A549 (cell line): ENCODE data around the gene EOMES. TPM values are rescaled to one million over a fixed set of nuclear protein-coding genes. Genes with fewer than 3 reads are reported as not detected.

Experiments used
- ATAC-seq, 2 experiments: fragments of 200-7000 bp in 1 of 2; fragments of >200 bp in 1 of 2; cut with Nextera tagmentation in 1 of 2; cut with Tn5 transposase in 1 of 2; 3 replicates each; pipeline versions ENCODE4 v1.8.0 to v1.9.1; 2018 to 2020; ENCODE audit warnings: mild to moderate bottlenecking in 1 of 2, moderate library complexity in 1 of 2
- CTCF ChIA-PET: fragments of 300-600 bp; sonication (Branson Sonifier 250); formaldehyde crosslinking; extraction: SDS; loops from one replicate; lab custom pipeline; 2021; ENCODE audit warnings: antibody characterized with exemption, inconsistent platforms; lab: Yijun Ruan, JAX
- POLR2A ChIA-PET: fragments of 350-600 bp; formaldehyde crosslinking; extraction: SDS; loops from one replicate; lab custom pipeline; 2021; ENCODE audit warnings: antibody characterized with exemption, inconsistent platforms; lab: Yijun Ruan, JAX
- DNase-seq, 2 experiments: peaks; one replicate each; pipeline versions ENCODE4 v3.0.0 to v3.0.0-alpha.2; 2011 to 2016; ENCODE audit warnings: low read depth in 1 of 2, low spot score in 1 of 2
- FAIRE-seq: peaks from 2 replicates; lab custom pipeline; 2011; peaks lifted over from hg19 to GRCh38; lab: Jason Lieb, UNC
- H3K27ac ChIP-seq, 2 experiments: fragments of >200 bp; sonication (Bioruptor Twin); formaldehyde crosslinking; 3 replicates each; pipeline ENCODE4 v1.5.1; 2016 to 2017
- H3K4me1 ChIP-seq: fragments of >200 bp; sonication (Bioruptor Twin); formaldehyde crosslinking; 3 replicates; pipeline ENCODE4 v1.6.1; 2016
- H3K4me2 ChIP-seq: fragments of >200 bp; sonication (Bioruptor Twin); formaldehyde crosslinking; 3 replicates; pipeline ENCODE4 v1.6.1; 2016
- H3K4me3 ChIP-seq: fragments of >200 bp; sonication (Bioruptor Twin); formaldehyde crosslinking; 3 replicates; pipeline ENCODE4 v1.5.1; 2016
- H3K9me3 ChIP-seq: fragments of >200 bp; sonication (Bioruptor Twin); formaldehyde crosslinking; 3 replicates; pipeline ENCODE4 v1.6.1; 2016
- BHLHE40 ChIP-seq: IDR thresholded peaks from 2 replicates; pipeline ENCODE4 v1.6.1; 2012; ENCODE audit warnings: low read depth, low read length, inconsistent platforms
- CEBPB ChIP-seq, 2 experiments: fragments of >200 bp in 1 of 2; sonication (Bioruptor Twin) in 1 of 2; formaldehyde crosslinking in 1 of 2; IDR thresholded peaks; 2 replicates each; pipeline ENCODE4 v1.6.1; 2012 to 2016
- E2F6 ChIP-seq: IDR thresholded peaks from 2 replicates; pipeline ENCODE4 v1.6.1; 2012; ENCODE audit warnings: low read depth, borderline replicate concordance
- EHF ChIP-seq: fragments of 250-450 bp; sonication (Bioruptor Pico); IDR thresholded peaks from 2 replicates; pipeline ENCODE4 v1.5.0; 2020; ENCODE audit warnings: mild to moderate bottlenecking
- EHMT2 ChIP-seq: fragments of 200-600 bp; sonication (generic); IDR thresholded peaks from 2 replicates; pipeline ENCODE4 v1.6.1; 2016; ENCODE audit warnings: antibody characterized with exemption, low read depth, mild to moderate bottlenecking, moderate library complexity
- ESRRA ChIP-seq: fragments of 150-350 bp; IDR thresholded peaks from 2 replicates; pipeline ENCODE4 v1.6.1; 2014; ENCODE audit warnings: mild to moderate bottlenecking, low read length, borderline replicate concordance
- HDAC2 ChIP-seq: fragments of 200-600 bp; sonication (generic); IDR thresholded peaks from 2 replicates; pipeline ENCODE4 v1.6.1; 2016
- JUN ChIP-seq, 2 experiments: fragments of >200 bp; sonication (Bioruptor Twin); formaldehyde crosslinking; IDR thresholded peaks; 2 replicates in 1 of 2; 3 replicates in 1 of 2; pipeline ENCODE4 v1.6.1; 2016 to 2017
- KDM1A ChIP-seq: fragments of 200-600 bp; sonication (generic); IDR thresholded peaks from 2 replicates; pipeline ENCODE4 v1.6.1; 2016; ENCODE audit warnings: low read depth, mild to moderate bottlenecking
- MAX ChIP-seq: IDR thresholded peaks from 2 replicates; pipeline ENCODE4 v1.6.1; 2012
- MYC ChIP-seq: IDR thresholded peaks from 2 replicates; pipeline ENCODE4 v1.6.1; 2012; ENCODE audit warnings: mild to moderate bottlenecking, inconsistent platforms, low read length, improper control_type of control experiment, borderline replicate concordance
- NFE2L2 ChIP-seq: fragments of 150-350 bp; conservative IDR thresholded peaks from 2 replicates; pipeline ENCODE4 v1.6.1; 2014; ENCODE audit warnings: low read length
- NR3C1 ChIP-seq: fragments of >200 bp; sonication (Bioruptor Twin); formaldehyde crosslinking; IDR thresholded peaks from 3 replicates; pipeline ENCODE4 v1.6.1; 2017
- PBX3 ChIP-seq: IDR thresholded peaks from 2 replicates; pipeline ENCODE4 v1.6.1; 2012
- POLR2A ChIP-seq: IDR thresholded peaks from 2 replicates; pipeline ENCODE4 v1.6.1; 2012; ENCODE audit warnings: mild to moderate bottlenecking, low read length
- RAD21 ChIP-seq, 2 experiments: fragments of >200 bp in 1 of 2; sonication (Bioruptor Twin) in 1 of 2; formaldehyde crosslinking in 1 of 2; IDR thresholded peaks in 1 of 2; conservative IDR thresholded peaks in 1 of 2; 2 replicates in 1 of 2; 3 replicates in 1 of 2; pipeline ENCODE4 v1.6.1; 2012 to 2018; ENCODE audit warnings: inconsistent platforms in 1 of 2
- RNF2 ChIP-seq: fragments of 200-600 bp; sonication (generic); IDR thresholded peaks from 2 replicates; pipeline ENCODE4 v1.6.1; 2016; ENCODE audit warnings: low read depth, mild to moderate bottlenecking, antibody characterized with exemption, moderate library complexity, borderline replicate concordance
- SMC3 ChIP-seq: fragments of >200 bp; sonication (Bioruptor Twin); formaldehyde crosslinking; IDR thresholded peaks from 3 replicates; pipeline ENCODE4 v1.6.1; 2018; ENCODE audit warnings: inconsistent platforms
- TP53 ChIP-seq: fragments of 250-450 bp; sonication (Bioruptor Pico); IDR thresholded peaks from 2 replicates; pipeline ENCODE4 v1.5.0; 2021; ENCODE audit warnings: mild to moderate bottlenecking, moderate library complexity
- ZC3H11A ChIP-seq: fragments of 450-650 bp; IDR thresholded peaks from 2 replicates; pipeline ENCODE4 v1.6.1; 2014; ENCODE audit warnings: antibody characterized with exemption, mild to moderate bottlenecking
- WGBS: methylation state at CpG from one replicate; pipeline ENCODE4 v1.1.6; 2017; ENCODE audit errors: missing lambda C conversion rate; 5-methylcytosine and 5-hydroxymethylcytosine counted together
- polyA plus RNA-seq, 4 experiments: library from polyadenylated mRNA; depleted of rRNA in 3 of 4; stranded (reverse); fragments of >200 nt; fragmentation: RNase III in 1 of 4; extraction: RNeasy Plus Mini Kit Qiagen cat#74134 plus additional on column Dnase treatment in 1 of 4; gene quantifications; 2 replicates in 3 of 4; 3 replicates in 1 of 4; pipeline ENCODE4 v1.2.3, GENCODE V29; 2011 to 2017
- TF ChIP-seq, protein P1 (sequence below): fragments of 250-450 bp; sonication (Bioruptor Pico); IDR thresholded peaks from 2 replicates; pipeline ENCODE4 v1.5.0; 2020; ENCODE audit warnings: low read depth, mild to moderate bottlenecking, moderate library complexity
- TF ChIP-seq, protein P2 (sequence below): fragments of >200 bp; sonication (Bioruptor Twin); formaldehyde crosslinking; IDR thresholded peaks from 3 replicates; pipeline ENCODE4 v1.5.1; 2016
- TF ChIP-seq, protein P3 (sequence below): fragments of 150-350 bp; IDR thresholded peaks from 2 replicates; pipeline ENCODE4 v1.6.1; 2014; ENCODE audit warnings: low read depth, mild to moderate bottlenecking, low read length
- TF ChIP-seq, protein P4 (sequence below): fragments of 250-450 bp; sonication (Bioruptor Pico); IDR thresholded peaks from 2 replicates; pipeline ENCODE4 v1.5.0; 2021; ENCODE audit warnings: mild to moderate bottlenecking, moderate library complexity, borderline replicate concordance

EOMES gene
- polyA plus RNA-seq, 2 of the 4 experiments (the other 2 are of a cell fraction) = 0.84 to 1.2 TPM

GRCh38 chr3:27713078-27713423 is 9.1 kb downstream of the EOMES start:
- CTCF ChIA-PET = interaction anchor here (0.8 to 3.9 kb wide), 17 partner anchors 10 to 635 kb away, joined by 3 to 74 read pairs (median 7); partner anchors contain the start of genes AZI2, EOMES and ZCWPW2
- peak overlapping the region; percentile 53 for H3K4me3 ChIP-seq
- WGBS = 36% methylated on average over 18 of the region's 18 CpGs

GRCh38 chr3:27712136-27713077 is 9.7 kb downstream of the EOMES start:
- 4% methylated on average over 49 of the region's 49 CpGs for WGBS
- POLR2A ChIA-PET = interaction anchor here (0.5 to 2.1 kb wide), 8 partner anchors 8 to 620 kb away, joined by 3 to 15 read pairs (median 4); partner anchors contain the start of gene EOMES
- no peaks in the 10 kb centered on the region for H3K9me3 ChIP-seq
- peak overlapping the region; percentile 53 for H3K4me3 ChIP-seq
- H3K4me2 ChIP-seq = peak overlapping the region; percentile 88
- DNase-seq = peak; percentile 85 to 96
- ATAC-seq = peak; percentile 94 to 98
- peak overlapping the region; percentile 54 to 77; a peak in 5 of 6 replicates for H3K27ac ChIP-seq
- CTCF ChIA-PET = interaction anchor here (0.5 to 3.9 kb wide), 55 partner anchors 10 to 761 kb away, joined by 3 to 74 read pairs (median 4); partner anchors contain the start of genes AZI2, EOMES and ZCWPW2
- H3K4me1 ChIP-seq = peaks cover 17% of the 10 kb centered on the region; the same call in 2 of the 3 replicates
- no peak for FAIRE-seq
- TF ChIP-seq, protein P1, sequence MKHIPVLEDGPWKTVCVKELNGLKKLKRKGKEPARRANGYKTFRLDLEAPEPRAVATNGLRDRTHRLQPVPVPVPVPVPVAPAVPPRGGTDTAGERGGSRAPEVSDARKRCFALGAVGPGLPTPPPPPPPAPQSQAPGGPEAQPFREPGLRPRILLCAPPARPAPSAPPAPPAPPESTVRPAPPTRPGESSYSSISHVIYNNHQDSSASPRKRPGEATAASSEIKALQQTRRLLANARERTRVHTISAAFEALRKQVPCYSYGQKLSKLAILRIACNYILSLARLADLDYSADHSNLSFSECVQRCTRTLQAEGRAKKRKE (CRISPR knock-in tag) = no peak
- TF ChIP-seq RAD21 (conservative IDR thresholded peaks at IDR 0.05 in 1 of 2, IDR thresholded peaks at IDR 0.05 in 1 of 2) (peak; percentile 77 to 81), SMC3 (peak; percentile 75), TP53 (no peak), JUN (IDR thresholded peaks at IDR 0.05) (no peak), E2F6 (peak; percentile 41; the same call in 1 of the 2 replicates), EHMT2 (no peak), MYC (no peak), NFE2L2 (no peak), EHF (CRISPR knock-in tag) (no peak), HDAC2 (no peak), PBX3 (no peak), KDM1A (no peak), MAX (peak; percentile 44; the same call in 1 of the 2 replicates)
- TF ChIP-seq, protein P2, sequence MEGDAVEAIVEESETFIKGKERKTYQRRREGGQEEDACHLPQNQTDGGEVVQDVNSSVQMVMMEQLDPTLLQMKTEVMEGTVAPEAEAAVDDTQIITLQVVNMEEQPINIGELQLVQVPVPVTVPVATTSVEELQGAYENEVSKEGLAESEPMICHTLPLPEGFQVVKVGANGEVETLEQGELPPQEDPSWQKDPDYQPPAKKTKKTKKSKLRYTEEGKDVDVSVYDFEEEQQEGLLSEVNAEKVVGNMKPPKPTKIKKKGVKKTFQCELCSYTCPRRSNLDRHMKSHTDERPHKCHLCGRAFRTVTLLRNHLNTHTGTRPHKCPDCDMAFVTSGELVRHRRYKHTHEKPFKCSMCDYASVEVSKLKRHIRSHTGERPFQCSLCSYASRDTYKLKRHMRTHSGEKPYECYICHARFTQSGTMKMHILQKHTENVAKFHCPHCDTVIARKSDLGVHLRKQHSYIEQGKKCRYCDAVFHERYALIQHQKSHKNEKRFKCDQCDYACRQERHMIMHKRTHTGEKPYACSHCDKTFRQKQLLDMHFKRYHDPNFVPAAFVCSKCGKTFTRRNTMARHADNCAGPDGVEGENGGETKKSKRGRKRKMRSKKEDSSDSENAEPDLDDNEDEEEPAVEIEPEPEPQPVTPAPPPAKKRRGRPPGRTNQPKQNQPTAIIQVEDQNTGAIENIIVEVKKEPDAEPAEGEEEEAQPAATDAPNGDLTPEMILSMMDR = peak; percentile 79
- TF ChIP-seq, protein P3, sequence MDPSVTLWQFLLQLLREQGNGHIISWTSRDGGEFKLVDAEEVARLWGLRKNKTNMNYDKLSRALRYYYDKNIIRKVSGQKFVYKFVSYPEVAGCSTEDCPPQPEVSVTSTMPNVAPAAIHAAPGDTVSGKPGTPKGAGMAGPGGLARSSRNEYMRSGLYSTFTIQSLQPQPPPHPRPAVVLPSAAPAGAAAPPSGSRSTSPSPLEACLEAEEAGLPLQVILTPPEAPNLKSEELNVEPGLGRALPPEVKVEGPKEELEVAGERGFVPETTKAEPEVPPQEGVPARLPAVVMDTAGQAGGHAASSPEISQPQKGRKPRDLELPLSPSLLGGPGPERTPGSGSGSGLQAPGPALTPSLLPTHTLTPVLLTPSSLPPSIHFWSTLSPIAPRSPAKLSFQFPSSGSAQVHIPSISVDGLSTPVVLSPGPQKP = no peak

More at GRCh38 chr3:27713078-27713423, 9.1 kb downstream of the EOMES start:
- Histone ChIP-seq H3K4me1 (peaks cover 17% of the 10 kb centered on the region; the same call in 2 of the 3 replicates), H3K27ac (peak overlapping the region; percentile 54 to 77; a peak in 5 of 6 replicates), H3K9me3 (no peaks in the 10 kb centered on the region), H3K4me2 (peak overlapping the region; percentile 88)
- no peak for TF ChIP-seq EHMT2
- TF ChIP-seq POLR2A = no peak
- TF ChIP-seq CEBPB (IDR thresholded peaks at IDR 0.05) = no peak
- TF ChIP-seq, protein P2 = no peak
- no peak for TF ChIP-seq ESRRA
- no peak for TF ChIP-seq ZC3H11A
- TF ChIP-seq RNF2 = no peak
- TF ChIP-seq BHLHE40 = no peak
- TF ChIP-seq, protein P4, sequence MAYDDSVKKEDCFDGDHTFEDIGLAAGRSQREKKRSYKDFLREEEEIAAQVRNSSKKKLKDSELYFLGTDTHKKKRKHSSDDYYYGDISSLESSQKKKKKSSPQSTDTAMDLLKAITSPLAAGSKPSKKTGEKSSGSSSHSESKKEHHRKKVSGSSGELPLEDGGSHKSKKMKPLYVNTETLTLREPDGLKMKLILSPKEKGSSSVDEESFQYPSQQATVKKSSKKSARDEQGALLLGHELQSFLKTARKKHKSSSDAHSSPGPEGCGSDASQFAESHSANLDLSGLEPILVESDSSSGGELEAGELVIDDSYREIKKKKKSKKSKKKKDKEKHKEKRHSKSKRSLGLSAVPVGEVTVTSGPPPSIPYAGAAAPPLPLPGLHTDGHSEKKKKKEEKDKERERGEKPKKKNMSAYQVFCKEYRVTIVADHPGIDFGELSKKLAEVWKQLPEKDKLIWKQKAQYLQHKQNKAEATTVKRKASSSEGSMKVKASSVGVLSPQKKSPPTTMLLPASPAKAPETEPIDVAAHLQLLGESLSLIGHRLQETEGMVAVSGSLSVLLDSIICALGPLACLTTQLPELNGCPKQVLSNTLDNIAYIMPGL = no peak
- TF ChIP-seq NR3C1 = no peak
- no peak for TF ChIP-seq TP53
- ATAC-seq (peak; percentile 3 to 18; a peak in 3 of 6 replicates), FAIRE-seq (no peak), DNase-seq (no peak)
- POLR2A ChIA-PET = interaction anchor here (2.1 kb wide), 1 partner anchor 9 kb away, joined by 15 read pairs; the partner anchor contains the start of gene EOMES
